ENCODE data around the gene SEC62.

SEC62 gene

DNA sequence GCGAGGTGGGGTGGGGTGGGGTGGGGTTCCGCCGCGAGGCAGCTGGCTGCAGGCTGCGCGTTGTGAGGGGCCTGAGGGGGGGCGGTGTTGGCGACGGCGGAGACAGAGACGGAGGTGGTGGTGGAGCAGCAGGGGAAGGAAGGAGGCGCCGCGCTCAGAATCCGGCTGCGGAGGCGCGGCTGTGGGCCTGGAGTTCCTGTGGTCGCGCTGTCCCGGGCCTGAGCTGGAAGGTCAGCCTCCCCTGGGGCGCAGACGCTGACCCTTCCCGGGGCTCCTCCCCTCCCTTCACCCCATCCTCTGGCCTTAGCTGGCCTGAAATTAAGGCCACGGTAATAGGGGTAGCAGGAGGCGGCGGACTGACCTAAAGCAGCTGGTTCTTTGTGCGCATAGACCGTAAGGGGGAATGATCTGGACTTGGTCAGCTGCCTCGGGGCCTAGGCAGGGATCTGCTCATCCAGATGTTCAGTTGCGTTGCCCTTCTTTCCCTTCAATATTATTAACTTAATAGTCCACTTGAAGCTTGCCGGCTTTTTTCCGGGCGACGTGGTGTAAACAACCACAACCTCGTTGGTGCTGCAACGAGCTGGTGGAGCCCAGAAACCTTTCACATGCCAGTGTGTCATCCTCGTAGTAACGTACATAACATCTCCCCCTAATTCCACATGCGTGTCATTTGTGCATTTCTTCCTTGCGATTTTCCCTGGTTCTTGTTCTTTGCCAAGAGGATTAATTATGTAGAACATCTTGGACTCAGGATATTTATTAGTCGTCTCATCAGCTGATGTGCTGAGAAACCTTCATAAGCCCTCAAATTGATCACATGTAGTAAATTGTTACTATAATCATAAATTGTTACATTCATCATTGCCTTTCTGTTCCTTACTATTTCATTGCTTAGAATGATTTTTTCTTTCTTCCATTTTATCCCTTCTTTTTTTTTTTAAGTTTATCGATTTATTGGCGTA, 626 bp downstream of the SEC62 start:
- peak; percentile 76 for DNase-seq (ENCODE audit: low spot score)

DNA sequence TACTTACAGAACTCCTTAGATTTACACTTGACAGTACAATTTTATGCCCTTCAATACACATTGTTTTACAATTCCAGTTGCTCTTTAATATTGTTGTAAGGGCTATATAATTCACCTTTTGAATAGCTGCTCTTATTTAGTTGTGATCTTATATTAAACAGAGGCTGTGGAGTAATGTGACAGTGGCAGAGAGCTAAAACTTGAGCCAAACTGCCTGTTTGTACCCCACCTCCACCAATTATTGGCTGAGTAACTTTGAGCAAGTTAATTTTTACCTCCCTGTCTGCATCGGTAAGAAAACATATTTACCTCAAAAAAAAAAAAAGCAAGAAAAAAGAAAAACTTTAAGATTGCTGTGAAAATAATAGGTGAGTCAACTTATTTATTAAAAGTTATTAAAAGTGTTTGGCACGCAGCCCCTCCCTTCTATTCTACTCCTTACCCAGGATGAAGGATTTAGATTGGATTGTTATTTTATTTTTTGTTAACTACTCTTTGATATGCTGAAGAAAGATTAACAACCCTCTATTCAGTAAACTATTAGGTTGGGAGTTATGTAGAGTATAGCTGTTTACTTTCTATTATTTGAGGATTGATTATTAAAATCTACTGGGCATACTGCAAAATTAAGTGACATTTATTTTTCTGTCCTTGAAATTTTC, 1.7 kb downstream of the SEC62 start:
- DNase-seq (ENCODE audit: low spot score): no peak

DNA sequence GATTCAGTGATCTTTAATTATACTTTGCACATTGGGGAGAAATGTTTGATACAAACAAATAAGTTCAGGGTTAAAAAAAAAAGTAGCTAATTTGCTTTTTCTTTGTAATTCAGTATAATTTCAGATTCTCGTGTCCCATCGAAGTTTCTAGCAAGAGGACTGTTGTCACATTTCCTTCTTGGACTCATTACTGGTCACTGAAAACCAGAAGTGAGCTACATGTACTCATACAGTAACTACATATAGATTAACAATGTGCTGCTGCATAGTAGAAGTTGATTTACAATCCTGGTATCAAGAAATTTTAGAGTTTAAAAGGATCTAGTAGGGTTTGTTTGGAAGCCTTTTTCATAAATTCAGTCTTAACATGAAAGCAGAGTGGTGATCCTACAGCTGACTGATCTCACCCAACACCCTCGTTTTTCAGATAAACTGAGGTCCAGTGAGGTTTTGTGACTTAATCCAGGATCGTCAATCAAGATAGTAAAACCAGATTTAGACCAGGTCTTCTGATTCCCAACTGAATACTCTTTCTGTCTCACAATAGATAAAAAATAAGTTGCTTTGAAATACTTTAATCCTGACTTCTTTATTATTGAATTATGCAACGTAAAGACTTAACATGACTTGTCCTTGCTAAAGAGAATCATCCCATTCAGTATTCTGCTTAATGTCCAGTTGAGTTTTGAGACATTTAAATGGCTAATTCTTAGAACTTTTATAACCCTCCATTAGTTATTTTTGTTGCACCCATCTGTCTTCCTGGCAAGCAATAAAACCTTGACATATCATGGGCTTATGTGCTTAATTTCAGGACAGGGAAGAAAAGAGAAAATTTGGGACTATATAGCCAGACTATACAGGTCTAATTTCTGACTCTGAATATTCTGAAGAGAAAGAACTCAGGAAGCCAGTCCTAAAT, 2.8 kb downstream of the SEC62 start:
- no peak for DNase-seq (ENCODE audit: low spot score)

DNA sequence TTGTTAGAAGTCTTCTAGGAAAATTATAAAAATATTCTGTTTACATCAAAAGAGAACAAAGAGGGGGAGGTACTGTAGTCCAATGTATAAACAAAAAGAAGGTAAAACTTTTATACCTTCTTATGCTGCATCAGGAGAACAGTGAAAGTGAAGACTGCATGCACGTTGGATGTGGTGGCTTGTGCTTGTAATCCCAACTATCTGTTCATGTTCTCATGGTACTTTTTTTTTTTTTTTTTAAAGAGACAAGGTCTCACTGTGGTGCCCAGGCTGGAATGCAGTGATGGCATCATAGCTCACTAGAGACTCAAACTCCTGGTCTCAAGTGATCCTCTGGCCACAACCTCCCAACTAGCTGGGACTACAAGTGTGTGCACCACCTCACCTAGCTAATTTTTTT, 4.2 kb downstream of the SEC62 start:
- DNase-seq (ENCODE audit: low spot score): no peak

DNA sequence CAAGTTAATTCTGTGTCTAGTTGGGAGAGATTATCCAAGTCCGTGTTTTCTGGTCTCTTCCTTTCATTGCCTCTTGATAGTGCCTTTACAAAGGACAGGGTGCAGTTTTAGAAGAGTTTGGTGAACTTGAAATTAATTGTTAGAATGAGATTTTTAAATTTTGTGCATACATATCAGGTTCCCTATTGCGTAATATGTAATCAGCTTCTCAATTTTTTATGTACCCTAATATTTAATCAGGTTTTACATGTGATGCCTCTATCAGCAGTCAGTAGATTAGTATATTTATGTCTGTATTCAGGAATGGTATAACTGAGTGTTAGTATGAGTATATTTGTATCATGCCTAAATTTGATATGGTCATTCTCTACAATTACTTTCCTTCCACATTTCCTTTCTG, 4.9 kb downstream of the SEC62 start:
- no peak for DNase-seq (ENCODE audit: low spot score)

DNA sequence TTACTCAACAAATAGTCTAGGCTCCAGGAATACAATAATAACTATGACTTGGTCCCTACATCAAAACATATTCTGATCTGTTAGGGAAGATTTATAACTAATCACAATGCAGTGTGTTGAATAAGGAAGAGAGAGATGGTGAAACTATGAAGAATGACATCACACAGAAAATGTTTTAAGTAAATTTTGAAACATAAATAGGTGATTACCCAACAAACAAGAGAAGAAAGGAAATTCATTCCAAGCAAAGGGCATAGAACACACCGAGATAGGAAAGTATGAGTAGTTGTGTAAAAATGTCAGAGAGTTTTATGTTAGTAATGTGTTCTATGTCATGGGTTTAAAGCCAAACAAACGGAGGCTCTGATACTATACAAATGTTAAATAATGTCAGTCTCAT, 13.4 kb downstream of the SEC62 start:
- no peak for DNase-seq (ENCODE audit: low spot score)

DNA sequence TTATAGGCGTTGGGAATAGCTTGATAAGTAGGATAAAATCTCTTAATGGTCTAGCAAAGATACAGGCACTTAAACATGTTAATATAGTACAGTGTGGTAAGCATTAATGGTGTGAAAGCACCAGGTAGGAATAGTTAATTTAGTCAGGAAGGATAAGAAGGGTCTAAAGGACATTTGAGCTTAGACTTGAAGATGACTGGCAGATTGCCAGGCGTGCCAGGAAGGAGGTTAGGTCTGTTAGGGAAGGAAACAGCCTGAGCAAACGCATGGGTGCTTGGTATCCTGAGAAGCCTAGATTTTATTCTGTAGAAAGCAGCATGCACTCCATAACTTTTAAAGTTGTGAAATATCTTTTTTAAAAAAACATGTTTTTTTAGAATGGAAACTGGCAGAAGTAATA, 17.7 kb downstream of the SEC62 start:
- DNase-seq (ENCODE audit: low spot score): no peak

DNA sequence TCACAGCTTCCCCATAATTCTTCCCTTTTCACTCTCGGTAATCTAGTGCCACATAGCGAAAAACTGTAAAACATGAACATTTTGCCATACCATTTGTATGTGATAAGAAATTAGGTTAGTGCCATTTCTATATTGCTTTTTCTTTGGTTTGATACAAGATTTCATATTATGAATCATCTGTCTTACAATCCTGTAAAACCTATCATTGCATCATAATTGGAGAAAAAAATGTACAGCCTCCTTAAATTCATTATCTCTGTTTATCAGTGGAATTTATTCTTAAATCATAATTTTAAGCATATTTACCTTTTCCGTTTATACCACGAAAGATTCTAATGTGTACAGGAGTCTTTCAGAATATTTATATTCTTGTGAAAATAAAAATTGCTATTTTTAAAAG, 23.8 kb downstream of the SEC62 start:
- DNase-seq (ENCODE audit: low spot score): no peak

DNA sequence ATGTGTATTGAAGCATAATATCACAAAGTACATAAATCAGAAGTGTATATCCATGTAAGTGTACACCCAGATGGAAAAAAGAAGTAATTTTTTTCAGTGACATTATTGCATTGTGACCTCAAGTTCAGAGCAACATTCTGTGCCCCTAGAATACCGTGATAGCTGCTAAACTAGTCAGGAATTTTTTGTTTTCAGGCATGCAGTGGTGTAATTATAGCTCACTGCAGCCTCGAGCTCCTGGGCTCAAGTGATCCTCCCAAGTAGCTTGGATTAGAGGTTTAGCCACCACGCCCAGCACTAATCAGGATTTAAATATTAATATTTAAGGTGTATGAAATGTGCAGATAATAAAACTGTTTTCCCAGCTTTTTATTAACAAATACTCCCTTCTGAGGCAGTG, 25.5 kb downstream of the SEC62 start:
- no peak for DNase-seq (ENCODE audit: low spot score)

DNA sequence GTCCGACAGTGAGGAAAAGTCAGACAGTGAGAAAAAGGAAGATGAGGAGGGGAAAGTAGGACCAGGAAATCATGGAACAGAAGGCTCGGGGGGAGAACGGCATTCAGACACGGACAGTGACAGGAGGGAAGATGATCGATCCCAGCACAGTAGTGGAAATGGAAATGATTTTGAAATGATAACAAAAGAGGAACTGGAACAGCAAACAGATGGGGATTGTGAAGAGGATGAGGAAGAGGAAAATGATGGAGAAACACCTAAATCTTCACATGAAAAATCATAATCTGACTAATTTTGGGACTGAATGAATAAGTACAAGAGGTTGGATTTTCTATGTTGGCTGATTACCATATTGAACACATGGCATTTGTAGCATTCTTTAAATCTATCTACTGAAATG, 26.2 kb downstream of the SEC62 start:
- no peak for DNase-seq (ENCODE audit: low spot score)

DNA sequence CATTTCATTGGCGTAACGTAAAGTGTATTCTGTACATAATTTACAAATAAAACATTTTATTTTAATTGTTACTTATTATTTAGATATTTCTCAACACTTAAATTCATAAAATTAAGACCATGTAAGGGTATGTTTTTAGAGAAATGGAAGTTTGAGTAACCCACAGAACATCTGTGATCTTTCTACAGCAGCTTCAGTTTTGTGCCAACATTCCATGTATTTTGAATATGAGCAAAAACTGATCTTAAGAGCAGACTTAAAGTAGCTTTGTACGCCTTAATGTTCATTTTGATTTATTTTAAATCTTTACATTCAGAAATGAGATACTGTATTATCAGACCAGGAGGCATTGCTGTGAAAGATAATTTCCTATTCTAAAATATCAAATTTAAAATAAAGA, 27.2 kb downstream of the SEC62 start:
- no peak for DNase-seq (ENCODE audit: low spot score)

DNA sequence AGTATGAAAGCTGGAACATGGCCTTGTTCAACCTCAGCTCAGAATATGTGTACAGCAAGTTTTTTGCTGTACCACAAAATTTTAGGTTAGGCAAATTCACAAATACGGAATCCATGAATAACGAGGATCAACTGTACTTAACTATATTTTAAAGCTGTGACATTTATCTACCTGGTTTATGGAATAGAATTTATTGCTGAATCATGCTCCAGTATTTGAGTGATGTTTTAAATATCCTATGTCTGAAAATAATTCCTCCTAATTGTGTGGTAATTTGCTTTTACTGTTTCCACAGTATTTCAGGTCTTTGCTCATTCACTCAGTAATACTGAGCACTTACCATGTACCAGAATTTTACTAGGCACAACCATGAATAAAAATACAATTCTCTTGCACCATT, 29.5 kb downstream of the SEC62 start:
- DNase-seq (ENCODE audit: low spot score): no peak

DNA sequence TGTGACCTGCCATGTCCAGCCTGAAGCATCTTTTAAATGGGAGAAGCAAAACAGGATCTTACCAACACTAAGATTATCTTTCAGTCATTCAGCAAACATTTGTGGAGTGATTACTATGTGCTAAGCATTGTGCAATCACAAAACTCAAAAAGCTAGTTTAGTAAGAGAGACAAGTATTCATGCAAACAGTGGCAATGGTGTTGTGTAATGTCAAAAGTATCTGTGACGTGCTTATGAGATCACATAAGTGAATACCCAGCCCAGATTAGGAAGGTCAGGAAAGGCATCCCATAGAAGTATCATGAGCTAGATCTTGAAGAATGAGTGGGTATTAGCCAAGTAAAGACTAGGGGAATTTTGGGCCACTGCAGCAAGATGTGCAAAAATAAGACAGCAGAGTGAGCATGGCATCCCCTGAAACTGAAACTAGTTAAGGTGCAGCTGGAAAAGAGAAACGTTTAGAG, 32.1 kb downstream of the SEC62 start:
- no peak for DNase-seq (ENCODE audit: low spot score)

DNA sequence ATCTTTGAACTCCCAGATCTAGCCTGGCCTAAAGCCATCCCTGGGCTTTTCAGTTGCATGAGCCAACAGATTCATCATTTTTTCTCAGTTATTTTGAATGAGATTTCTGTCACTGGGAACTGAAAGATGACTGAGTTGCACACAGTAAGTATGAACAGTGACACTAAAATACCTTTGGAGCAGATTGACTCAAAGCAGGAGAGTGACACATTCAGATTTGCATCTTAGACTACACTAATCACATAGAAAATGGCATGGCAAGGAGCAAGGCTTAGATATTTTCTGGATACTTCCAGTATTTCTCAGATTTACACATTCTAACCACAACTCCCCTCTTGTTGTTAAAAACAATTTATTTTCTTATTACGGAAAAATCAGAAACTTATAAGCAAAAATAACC, 32.8 kb downstream of the SEC62 start:
- no peak for DNase-seq (ENCODE audit: low spot score)

DNA sequence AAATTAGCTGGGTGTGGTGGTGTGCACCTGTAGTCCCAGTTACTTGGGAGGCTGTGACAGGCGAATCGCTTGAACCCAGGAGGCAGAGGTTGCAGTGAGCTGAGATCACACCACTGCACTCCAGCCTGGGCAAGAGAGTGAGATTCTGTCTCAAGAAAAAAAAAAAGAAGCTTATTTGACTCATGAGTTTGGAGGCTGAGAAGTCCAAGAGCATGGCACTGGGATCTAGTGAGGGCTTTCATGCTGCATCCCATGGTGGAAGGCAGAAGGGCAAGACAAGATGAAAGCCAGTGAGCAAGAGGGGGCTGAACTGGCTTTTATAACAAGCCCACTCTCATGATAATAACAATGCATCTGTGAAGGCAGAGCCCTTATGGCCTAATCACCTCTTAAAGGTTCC, 33.4 kb downstream of the SEC62 start:
- no peak for DNase-seq (ENCODE audit: low spot score)

DNA sequence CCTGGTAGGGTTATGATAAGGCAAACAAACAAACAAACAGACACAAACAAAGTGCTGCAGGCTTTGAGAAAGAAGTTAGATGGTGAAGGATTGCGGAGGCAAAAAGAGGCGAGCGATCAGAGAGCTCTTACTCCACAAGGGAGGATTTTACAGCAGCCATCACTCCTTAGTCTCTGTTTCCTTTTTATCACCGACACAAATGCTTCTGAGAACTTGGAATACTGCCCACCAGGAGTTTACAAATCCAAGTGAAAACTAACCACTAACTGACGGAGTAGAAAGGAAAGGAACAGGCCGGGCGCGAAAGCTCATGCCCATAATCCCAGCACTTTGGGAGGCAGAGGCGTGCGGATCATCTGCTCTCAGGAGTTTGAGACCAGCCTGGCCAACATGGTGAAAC, 35.6 kb downstream of the SEC62 start:
- no peak for DNase-seq (ENCODE audit: low spot score)

DNA sequence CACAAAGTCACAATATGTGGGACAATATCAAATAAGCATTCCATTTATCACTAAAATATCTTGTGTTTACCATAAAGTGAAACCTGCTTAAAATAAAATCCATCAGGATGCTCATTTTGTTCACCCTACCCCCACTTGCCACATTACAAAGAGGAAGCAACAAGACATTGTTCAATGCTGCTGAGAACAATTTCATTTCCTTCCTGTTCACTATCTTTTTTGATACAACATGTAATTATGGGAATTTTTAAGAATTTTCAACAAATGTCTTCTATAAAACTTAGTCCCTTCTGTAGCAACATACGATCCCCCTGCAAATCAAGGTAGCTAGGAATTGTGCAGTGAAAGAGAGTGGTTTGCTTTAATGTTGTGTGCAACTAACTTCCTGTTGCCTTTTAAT, 36.3 kb downstream of the SEC62 start:
- no peak for DNase-seq (ENCODE audit: low spot score)

DNA sequence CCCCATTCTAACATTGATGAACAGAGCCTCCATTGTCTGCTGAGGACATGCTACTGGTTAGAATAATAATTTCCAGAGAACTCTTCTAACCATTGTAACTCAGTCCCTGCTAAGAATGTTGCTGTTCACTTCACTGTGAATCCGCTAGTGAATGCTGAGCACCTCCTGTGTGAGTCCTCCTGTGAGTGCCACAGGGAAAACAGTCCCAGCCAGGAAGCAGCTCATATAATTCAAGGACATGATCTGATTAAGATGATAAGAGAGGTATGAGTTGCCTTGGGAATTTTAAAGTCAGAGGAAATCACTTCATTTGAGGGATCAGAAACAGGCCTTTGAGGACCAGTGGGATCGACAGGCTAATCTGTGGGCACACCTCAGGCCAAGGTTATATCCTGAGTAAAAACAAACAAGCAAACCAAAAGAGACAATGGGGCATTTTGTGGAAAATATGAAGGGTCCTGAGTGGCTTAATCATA, 37.3 kb downstream of the SEC62 start:
- DNase-seq (ENCODE audit: low spot score): no peak

DNA sequence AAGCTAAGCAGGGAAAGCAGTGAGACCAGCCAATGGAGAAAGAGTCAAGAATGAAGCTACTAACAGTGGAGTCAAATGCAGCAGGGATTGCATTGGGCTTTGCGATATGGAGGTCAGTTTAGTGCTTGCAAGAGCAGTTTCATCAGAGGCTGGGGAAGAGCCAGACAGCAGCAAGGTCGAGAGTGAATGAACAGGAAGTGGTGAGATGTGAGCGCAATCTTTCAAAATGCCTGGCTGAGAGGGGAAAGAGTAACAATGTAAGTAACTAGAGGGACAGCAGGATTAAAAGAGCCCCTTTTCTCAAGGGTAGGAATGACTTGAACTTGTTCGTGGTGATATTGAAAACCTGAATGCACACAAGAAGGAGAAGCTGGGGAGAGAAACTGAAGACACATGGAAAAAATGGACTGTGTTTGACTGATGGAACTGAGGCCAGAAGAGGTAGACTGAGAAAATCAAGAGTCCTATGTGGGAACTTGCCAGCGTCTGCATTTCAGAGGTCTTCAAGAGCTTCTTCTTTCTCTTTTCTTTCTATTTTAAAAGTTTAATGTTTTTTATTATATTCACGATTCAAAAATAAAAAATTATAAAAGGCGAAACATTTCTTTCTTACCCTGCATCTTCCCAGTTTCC, 40.5 kb downstream of the SEC62 start:
- no peak for DNase-seq (ENCODE audit: low spot score)

DNA sequence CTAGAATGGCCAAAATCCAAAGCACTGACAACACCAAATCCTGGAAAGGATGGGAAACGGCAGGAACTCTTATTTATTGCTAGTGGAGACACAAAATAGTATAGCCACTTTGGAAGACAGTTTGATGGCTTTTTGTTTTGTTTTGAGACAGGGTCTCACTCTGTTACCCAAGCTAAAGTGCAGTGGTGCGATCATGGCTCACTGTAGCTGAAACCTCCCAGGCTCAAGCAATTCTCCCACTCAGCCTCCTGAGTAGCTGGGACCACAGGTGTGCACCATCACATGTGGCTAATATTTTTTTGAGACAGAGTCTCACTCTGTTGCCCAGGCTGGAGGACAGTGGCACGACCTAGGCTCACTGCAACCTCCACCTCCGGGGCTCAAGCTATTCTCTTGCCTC, 43.9 kb downstream of the SEC62 start:
- no peak for DNase-seq (ENCODE audit: low spot score)

DNA sequence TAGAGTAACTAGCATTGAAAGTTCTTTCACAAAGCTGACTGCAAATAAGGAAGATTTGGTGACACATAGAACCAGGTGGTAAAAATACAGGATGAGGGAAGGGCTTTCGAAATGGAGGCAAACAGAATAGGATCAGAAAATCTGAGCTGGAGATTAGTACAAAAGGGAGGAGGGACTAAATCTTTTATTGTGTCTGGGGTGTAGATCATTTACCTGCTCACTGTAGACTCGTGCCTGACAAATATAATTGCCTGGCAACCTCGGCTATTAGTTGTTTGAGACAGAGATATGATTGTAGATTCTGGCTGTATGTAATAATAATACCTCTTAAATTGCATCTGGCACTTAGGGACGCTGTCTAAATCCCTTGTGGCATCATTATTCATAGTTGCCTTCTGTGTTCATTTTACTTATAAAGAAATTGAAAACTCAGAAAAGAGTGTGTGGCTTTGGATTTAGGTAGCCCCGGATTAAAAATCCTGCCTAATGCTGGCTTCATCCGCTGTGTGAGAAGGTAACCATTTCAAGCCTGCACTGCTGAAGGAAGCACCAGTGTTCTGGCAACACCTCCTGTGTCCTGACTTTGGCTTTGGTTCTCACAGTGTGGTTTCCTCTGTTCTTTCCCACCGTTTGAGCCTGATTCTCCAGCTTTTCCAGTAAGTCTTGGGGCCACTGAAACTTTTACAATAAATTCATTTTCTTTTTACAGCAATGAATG, 46.2 kb downstream of the SEC62 start:
- no peak for DNase-seq (ENCODE audit: low spot score)
